PFSK-1 (cell line): Measurements from ENCODE around the gene NMT2.

ENCODE experiments used
- FOXP2 ChIP-seq: optimal IDR thresholded peaks from 2 replicates; pipeline ENCODE3; 2011; ENCODE audit warnings: borderline replicate concordance, control low read depth, inconsistent platforms; ENCODE audit not compliant: insufficient read depth; ENCODE audit errors: extremely low read length, extremely low read depth
- POLR2AphosphoS5 ChIP-seq: IDR thresholded peaks from 2 replicates; pipeline ENCODE4 v1.6.1; 2012; ENCODE audit warnings: low read depth, mild to moderate bottlenecking, control low read depth, low read length, moderate library complexity
- TAF1 ChIP-seq: IDR thresholded peaks from 2 replicates; pipeline ENCODE4 v1.6.1; 2012; ENCODE audit warnings: low read length, control low read depth, borderline replicate concordance; ENCODE audit not compliant: insufficient read depth

GRCh38 chr10:15172306-15172840 lies 3.9 kb upstream of the NMT2 start:
- TF ChIP-seq TAF1 (no peak), POLR2AphosphoS5 (no peak), FOXP2 (no peak)
